PC-3 (cell line): ENCODE data around the gene NEO1.

Experiments
- EZH2 ChIP-seq: fragments of 300-600 bp; sonication (generic); IDR thresholded peaks from one replicate; pipeline ENCODE4 v1.6.1; 2017; ENCODE audit warnings: antibody characterized with exemption, mild to moderate bottlenecking, low read length; ENCODE audit not compliant: unreplicated experiment
- TF ChIP-seq, protein P1 (sequence below): fragments of 300-600 bp; sonication (generic); conservative IDR thresholded peaks from 2 replicates; pipeline ENCODE4 v1.5.1; 2017; ENCODE audit warnings: antibody characterized with exemption, low read depth, mild to moderate bottlenecking, low read length

GRCh38 chr15:73114064-73114463 is 61.8 kb downstream of the NEO1 start:
- TF ChIP-seq, protein P1, sequence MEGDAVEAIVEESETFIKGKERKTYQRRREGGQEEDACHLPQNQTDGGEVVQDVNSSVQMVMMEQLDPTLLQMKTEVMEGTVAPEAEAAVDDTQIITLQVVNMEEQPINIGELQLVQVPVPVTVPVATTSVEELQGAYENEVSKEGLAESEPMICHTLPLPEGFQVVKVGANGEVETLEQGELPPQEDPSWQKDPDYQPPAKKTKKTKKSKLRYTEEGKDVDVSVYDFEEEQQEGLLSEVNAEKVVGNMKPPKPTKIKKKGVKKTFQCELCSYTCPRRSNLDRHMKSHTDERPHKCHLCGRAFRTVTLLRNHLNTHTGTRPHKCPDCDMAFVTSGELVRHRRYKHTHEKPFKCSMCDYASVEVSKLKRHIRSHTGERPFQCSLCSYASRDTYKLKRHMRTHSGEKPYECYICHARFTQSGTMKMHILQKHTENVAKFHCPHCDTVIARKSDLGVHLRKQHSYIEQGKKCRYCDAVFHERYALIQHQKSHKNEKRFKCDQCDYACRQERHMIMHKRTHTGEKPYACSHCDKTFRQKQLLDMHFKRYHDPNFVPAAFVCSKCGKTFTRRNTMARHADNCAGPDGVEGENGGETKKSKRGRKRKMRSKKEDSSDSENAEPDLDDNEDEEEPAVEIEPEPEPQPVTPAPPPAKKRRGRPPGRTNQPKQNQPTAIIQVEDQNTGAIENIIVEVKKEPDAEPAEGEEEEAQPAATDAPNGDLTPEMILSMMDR = no peak
- no peak for TF ChIP-seq EZH2
